IMR-90 (cell line): ENCODE data around the gene ZNF485.

Experiments
- FOS ChIP-seq: fragments of 150-350 bp; IDR thresholded peaks from 2 replicates; pipeline ENCODE4 v1.6.1; 2016; ENCODE audit warnings: low read depth, low read length
- MAFK ChIP-seq: IDR thresholded peaks from 2 replicates; pipeline ENCODE4 v1.6.1; 2012; ENCODE audit warnings: low read depth, low read length, improper control_type of control experiment
- MAZ ChIP-seq: IDR thresholded peaks from 2 replicates; pipeline ENCODE4 v1.6.1; 2012; ENCODE audit warnings: low read depth, mild to moderate bottlenecking, low read length, improper control_type of control experiment, moderate library complexity, borderline replicate concordance
- MXI1 ChIP-seq: IDR thresholded peaks from 2 replicates; pipeline ENCODE4 v1.6.1; 2012; ENCODE audit warnings: low read depth, mild to moderate bottlenecking, low read length, moderate library complexity, borderline replicate concordance
- NFE2L2 ChIP-seq: fragments of 150-350 bp; IDR thresholded peaks from 2 replicates; pipeline ENCODE4 v1.6.1; 2016; ENCODE audit warnings: low read depth, mild to moderate bottlenecking, low read length
- RCOR1 ChIP-seq: IDR thresholded peaks from 2 replicates; pipeline ENCODE4 v1.6.1; 2012; ENCODE audit warnings: mild to moderate bottlenecking, low read length, improper control_type of control experiment; ENCODE audit not compliant: insufficient replicate concordance
- RFX5 ChIP-seq: IDR thresholded peaks from 2 replicates; pipeline ENCODE4 v1.8.0; 2012; ENCODE audit warnings: low read depth, mild to moderate bottlenecking, low read length, moderate library complexity
- TF ChIP-seq, protein P1 (sequence below): conservative IDR thresholded peaks from 2 replicates; pipeline ENCODE4 v1.5.1; 2012; ENCODE audit warnings: mild to moderate bottlenecking, low read depth, low read length, improper control_type of control experiment
- TF ChIP-seq, protein P2 (sequence below): fragments of 150-350 bp; IDR thresholded peaks from 2 replicates; pipeline ENCODE4 v1.6.1; 2017; ENCODE audit warnings: mild to moderate bottlenecking, antibody characterized with exemption, low read length, low read depth

DNA sequence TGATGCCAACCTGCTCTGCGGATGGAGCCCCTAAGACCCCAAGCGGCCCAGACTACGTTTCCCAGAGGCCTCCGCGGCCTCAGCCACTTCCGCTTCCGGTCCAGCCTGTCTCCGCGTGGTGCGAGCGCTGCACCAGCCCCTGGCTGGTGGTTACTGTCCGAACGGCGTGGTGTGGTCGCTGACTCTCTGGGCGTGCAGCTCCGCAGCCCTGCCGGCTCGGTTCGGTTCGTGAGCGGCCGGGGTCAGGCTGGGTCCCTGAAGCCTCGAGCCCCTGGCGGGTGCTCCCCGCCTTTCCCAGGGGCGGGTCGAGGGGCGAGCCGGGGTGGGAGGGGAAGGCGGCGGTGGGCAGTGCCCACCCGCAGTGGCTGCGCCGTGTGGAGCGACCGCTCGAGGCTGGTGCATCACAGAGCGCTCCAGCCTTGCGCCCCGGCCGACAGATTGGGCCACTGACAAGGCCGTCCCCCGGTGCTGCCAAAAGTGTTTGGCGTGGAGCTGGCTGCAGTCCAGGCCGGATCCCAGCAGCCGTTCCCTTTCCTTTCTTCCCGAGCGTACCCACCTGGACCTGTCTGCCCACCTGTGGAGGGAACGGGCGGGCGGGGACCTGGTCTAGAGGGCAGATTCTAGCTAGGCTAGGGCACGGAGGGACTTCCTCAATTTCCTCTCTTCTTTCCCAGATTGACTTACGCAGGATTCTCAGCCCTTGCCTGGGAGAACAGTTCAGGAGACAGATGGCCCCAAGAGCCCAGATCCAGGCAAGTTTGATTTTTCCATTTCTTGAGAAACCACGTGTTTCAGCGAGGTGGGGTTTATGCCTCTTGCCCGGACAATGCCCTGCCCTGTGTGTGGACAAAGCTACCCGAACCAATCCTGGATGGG lies at the start of gene ZNF485:
- TF ChIP-seq MXI1, result peak; percentile 98
- TF ChIP-seq, protein P1, sequence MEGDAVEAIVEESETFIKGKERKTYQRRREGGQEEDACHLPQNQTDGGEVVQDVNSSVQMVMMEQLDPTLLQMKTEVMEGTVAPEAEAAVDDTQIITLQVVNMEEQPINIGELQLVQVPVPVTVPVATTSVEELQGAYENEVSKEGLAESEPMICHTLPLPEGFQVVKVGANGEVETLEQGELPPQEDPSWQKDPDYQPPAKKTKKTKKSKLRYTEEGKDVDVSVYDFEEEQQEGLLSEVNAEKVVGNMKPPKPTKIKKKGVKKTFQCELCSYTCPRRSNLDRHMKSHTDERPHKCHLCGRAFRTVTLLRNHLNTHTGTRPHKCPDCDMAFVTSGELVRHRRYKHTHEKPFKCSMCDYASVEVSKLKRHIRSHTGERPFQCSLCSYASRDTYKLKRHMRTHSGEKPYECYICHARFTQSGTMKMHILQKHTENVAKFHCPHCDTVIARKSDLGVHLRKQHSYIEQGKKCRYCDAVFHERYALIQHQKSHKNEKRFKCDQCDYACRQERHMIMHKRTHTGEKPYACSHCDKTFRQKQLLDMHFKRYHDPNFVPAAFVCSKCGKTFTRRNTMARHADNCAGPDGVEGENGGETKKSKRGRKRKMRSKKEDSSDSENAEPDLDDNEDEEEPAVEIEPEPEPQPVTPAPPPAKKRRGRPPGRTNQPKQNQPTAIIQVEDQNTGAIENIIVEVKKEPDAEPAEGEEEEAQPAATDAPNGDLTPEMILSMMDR, result no peak
- no peak for TF ChIP-seq NFE2L2
- no peak for TF ChIP-seq FOS
- TF ChIP-seq MAFK, result no peak
- TF ChIP-seq RCOR1, result no peak
- TF ChIP-seq MAZ, result 0 out of 2 replicates have a peak, but pooled peaks have one; percentile 21
- TF ChIP-seq, protein P2, sequence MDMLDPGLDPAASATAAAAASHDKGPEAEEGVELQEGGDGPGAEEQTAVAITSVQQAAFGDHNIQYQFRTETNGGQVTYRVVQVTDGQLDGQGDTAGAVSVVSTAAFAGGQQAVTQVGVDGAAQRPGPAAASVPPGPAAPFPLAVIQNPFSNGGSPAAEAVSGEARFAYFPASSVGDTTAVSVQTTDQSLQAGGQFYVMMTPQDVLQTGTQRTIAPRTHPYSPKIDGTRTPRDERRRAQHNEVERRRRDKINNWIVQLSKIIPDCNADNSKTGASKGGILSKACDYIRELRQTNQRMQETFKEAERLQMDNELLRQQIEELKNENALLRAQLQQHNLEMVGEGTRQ, result peak; percentile 62
- no peak for TF ChIP-seq RFX5
